Progenitor cell of endocrine pancreas (in vitro differentiated cells): ENCODE data around the gene B3GAT1. TPM values are rescaled to one million over a fixed set of nuclear protein-coding genes. Genes with fewer than 3 reads are reported as not detected.
"Not testable (repeated sequence)": the region's sequence is repeated elsewhere in the genome, so short reads cannot be mapped to it uniquely, and the experiment has no call there.

Experiments used
- DNase-seq: peaks from one replicate; pipeline ENCODE4 v3.0.0; 2021; ENCODE audit warnings: low spot score; ENCODE audit not compliant: unreplicated experiment
- H3K27ac Mint-ChIP-seq: 2 replicates; pipeline ENCODE4 v1.8.0; 2021; ENCODE audit warnings: mild to moderate bottlenecking, moderate library complexity, mixed read lengths
- H3K27me3 Mint-ChIP-seq: 2 replicates; pipeline ENCODE4 v1.8.0; 2021; ENCODE audit warnings: mixed read lengths
- H3K36me3 Mint-ChIP-seq: 2 replicates; pipeline ENCODE4 v1.8.0; 2022; ENCODE audit warnings: mixed read lengths; ENCODE audit not compliant: insufficient read depth
- H3K4me1 Mint-ChIP-seq: 2 replicates; pipeline ENCODE4 v1.8.0; 2021; ENCODE audit warnings: low read depth, mixed read lengths
- H3K4me3 Mint-ChIP-seq: 2 replicates; pipeline ENCODE4 v1.8.0; 2021; ENCODE audit warnings: low read depth, mild to moderate bottlenecking, moderate library complexity, mixed read lengths
- H3K9me3 Mint-ChIP-seq: 2 replicates; pipeline ENCODE4 v1.8.0; 2021; ENCODE audit warnings: low read depth, mixed read lengths
- total RNA-seq: library from RNA; stranded (reverse); gene quantifications from 2 replicates; pipeline ENCODE4 v1.2.1, GENCODE V29; 2021
- TF ChIP-seq, protein P1 (sequence below): fragments of 200-600 bp; sonication (generic); IDR thresholded peaks from one replicate; pipeline ENCODE4 v1.5.0; 2021; ENCODE audit warnings: antibody characterized with exemption, mild to moderate bottlenecking; ENCODE audit not compliant: unreplicated experiment

B3GAT1 gene
- total RNA-seq, 1 donor from 2014 or later: 5.1 TPM

- H3K9me3 Mint-ChIP-seq: no peaks in the 10 kb centered on the region
- H3K4me3 Mint-ChIP-seq: no peak overlapping the region
- no peak for DNase-seq
- H3K27me3 Mint-ChIP-seq: no peaks in the 10 kb centered on the region
- H3K27ac Mint-ChIP-seq: no peak overlapping the region
- H3K36me3 Mint-ChIP-seq: no peaks in the 10 kb centered on the region
- TF ChIP-seq, protein P1, sequence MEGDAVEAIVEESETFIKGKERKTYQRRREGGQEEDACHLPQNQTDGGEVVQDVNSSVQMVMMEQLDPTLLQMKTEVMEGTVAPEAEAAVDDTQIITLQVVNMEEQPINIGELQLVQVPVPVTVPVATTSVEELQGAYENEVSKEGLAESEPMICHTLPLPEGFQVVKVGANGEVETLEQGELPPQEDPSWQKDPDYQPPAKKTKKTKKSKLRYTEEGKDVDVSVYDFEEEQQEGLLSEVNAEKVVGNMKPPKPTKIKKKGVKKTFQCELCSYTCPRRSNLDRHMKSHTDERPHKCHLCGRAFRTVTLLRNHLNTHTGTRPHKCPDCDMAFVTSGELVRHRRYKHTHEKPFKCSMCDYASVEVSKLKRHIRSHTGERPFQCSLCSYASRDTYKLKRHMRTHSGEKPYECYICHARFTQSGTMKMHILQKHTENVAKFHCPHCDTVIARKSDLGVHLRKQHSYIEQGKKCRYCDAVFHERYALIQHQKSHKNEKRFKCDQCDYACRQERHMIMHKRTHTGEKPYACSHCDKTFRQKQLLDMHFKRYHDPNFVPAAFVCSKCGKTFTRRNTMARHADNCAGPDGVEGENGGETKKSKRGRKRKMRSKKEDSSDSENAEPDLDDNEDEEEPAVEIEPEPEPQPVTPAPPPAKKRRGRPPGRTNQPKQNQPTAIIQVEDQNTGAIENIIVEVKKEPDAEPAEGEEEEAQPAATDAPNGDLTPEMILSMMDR: no peak
- no peaks in the 10 kb centered on the region for H3K4me1 Mint-ChIP-seq
Measured at GRCh38 chr11:134347441-134347840, 64.6 kb downstream of the B3GAT1 start.

GRCh38 chr11:134346976-134347350, 65.1 kb downstream of the B3GAT1 start:
- no peaks in the 10 kb centered on the region for H3K27me3 Mint-ChIP-seq

DNA sequence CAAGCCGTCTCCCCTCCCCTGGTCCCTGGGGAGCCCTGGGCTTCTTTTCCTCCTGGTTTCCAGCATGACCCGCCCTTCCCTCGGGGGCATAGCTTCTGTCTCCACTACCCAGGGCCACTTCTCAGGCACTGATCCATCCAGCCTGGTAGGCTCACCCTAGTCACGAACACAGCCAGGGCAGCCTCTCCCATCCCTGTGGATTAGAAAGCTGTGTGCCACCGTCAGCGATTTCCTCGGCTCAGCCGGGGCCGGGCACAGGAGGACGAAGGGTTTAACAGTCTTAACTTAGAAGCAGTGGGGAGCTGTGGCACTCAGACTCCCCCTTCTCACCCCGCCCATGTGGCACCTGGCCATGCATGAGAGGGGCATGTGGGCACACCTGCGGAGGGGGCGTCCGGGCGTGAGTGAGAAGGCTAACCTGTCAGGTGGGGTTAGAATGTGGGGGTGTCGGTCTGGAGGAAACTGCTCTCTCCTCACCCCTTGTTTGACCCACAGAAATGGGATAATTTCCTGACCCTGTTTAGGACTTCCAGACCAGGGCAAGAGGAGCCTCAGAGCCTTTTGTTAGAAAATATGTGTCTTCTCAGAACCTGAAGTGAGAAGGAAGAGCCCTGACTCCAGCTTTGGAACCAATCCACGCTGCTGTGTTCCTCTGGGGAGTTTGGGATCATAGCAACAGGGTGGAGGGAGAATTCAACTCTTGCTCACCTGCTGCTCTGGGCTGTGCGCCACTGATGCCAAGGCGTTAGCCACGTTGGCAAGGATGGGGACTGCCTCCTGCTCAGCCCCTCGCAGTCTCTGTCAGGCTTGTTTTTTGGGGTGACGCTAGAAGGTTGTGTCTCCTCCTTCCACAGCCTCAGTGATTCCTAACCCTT, 65.7 kb downstream of the B3GAT1 start:
- Mint-ChIP-seq H3K9me3 (no peaks in the 10 kb centered on the region), H3K4me3 (no peak overlapping the region), H3K4me1 (no peaks in the 10 kb centered on the region), H3K27ac (no peak overlapping the region), H3K36me3 (no peaks in the 10 kb centered on the region), H3K27me3 (no peaks in the 10 kb centered on the region)
- no peak for DNase-seq
- TF ChIP-seq, protein P1: no peak

More at GRCh38 chr11:134346976-134347350, 65.1 kb downstream of the B3GAT1 start:
- Mint-ChIP-seq H3K9me3 (no peaks in the 10 kb centered on the region), H3K36me3 (no peaks in the 10 kb centered on the region), H3K4me1 (no peaks in the 10 kb centered on the region), H3K27ac (no peak overlapping the region), H3K4me3 (no peak overlapping the region)
- DNase-seq: no peak
- TF ChIP-seq, protein P1: no peak

GRCh38 chr11:134345237-134345550, 66.8 kb downstream of the B3GAT1 start:
- no peak for DNase-seq
- Mint-ChIP-seq H3K4me1 (no peaks in the 10 kb centered on the region), H3K36me3 (no peaks in the 10 kb centered on the region), H3K27me3 (no peaks in the 10 kb centered on the region), H3K4me3 (no peak overlapping the region), H3K27ac (no peak overlapping the region), H3K9me3 (no peaks in the 10 kb centered on the region)
- TF ChIP-seq, protein P1: no peak

DNA sequence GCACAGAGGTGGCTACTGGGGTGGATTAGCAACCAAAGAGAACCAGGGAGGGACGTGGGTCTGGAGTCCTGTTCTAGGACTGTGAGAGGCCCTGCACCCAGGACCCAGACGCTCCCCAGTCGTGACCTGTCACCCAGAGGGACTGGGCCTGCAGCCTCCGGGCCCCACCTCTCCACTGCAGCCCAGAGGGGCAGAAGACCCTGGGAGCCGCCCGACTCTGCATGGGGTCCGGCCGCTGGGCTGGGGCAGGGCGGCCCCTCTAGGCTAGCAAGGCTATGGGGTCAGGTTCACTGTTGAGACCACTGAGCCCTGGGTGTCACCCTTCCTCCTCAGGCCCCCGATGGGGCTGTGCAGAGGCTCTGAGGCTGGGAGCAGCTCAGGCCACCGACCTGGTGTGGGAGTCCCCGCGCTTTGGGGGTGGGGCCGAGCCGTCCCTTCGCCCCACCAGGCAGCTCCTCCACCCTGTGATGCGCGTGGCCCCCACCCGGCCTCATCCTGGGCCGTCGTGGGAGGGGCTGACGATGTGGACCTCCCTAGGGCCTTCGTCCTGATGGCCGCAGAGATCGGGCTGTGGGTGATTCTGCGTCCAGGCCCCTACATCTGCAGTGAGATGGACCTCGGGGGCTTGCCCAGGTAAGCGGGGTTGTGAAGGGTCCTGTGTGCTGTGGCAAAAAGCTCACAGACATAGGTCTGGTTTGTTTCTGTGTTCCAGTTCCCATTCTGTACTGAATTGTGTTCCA, 67.4 kb downstream of the B3GAT1 start:
- H3K9me3 Mint-ChIP-seq, H3K27me3 Mint-ChIP-seq, H3K4me1 Mint-ChIP-seq, H3K27ac Mint-ChIP-seq, H3K36me3 Mint-ChIP-seq, DNase-seq, H3K4me3 Mint-ChIP-seq: not testable (repeated sequence)
